ENCODE data around the gene INTS1.

Gene INTS1

GRCh38 chr7:1442355-1443124, 61.6 kb downstream of the INTS1 start:
- Histone ChIP-seq H3K9ac (ENCODE audit: low read length) (no peak overlapping the region), H3K18ac (ENCODE audit: low read length) (no peak overlapping the region), H2AK5ac (ENCODE audit: low read length) (no peak overlapping the region), H3K4me2 (ENCODE audit: low read length) (no peak overlapping the region), H3K23ac (ENCODE audit: low read length) (no peak overlapping the region), H3K79me2 (ENCODE audit: control insufficient read depth, insufficient read depth, low read length) (no peaks in the 10 kb centered on the region), H4K8ac (ENCODE audit: low read depth, low read length) (no peak overlapping the region), H3K27me3 (ENCODE audit: insufficient read depth, low read length, poor library complexity) (no peaks in the 10 kb centered on the region), H4K5ac (ENCODE audit: low read length) (no peak overlapping the region), H3K56ac (ENCODE audit: low read length) (no peak overlapping the region), H3K79me1 (ENCODE audit: low read length) (no peaks in the 10 kb centered on the region), H3K4me1 (ENCODE audit: control insufficient read depth, low read depth, low read length) (no peaks in the 10 kb centered on the region), H3K4ac (ENCODE audit: low read depth, low read length) (no peak overlapping the region), H3K27ac (ENCODE audit: low read depth, low read length) (no peak overlapping the region), H3K4me3 (ENCODE audit: low read length) (no peak overlapping the region), H3K36me3 (ENCODE audit: control insufficient read depth, insufficient read depth, low read length) (no peaks in the 10 kb centered on the region), H2BK5ac (ENCODE audit: low read length) (no peak overlapping the region), H2BK15ac (replicated peaks; ENCODE audit: low read depth) (no peak overlapping the region), H2BK120ac (ENCODE audit: low read depth, low read length) (no peak overlapping the region)
- DNase-seq: no peak
- no CpG with 5 or more reads among the region's 20 CpGs for WGBS (ENCODE audit: extremely low coverage, insufficient coverage, low lambda C conversion rate)

- Histone ChIP-seq H3K56ac (ENCODE audit: low read length) (no peak overlapping the region), H2AK5ac (ENCODE audit: low read length) (no peak overlapping the region), H3K79me2 (ENCODE audit: control insufficient read depth, insufficient read depth, low read length) (no peaks in the 10 kb centered on the region), H2BK5ac (ENCODE audit: low read length) (no peak overlapping the region), H3K4me2 (ENCODE audit: low read length) (no peak overlapping the region), H3K79me1 (ENCODE audit: low read length) (no peaks in the 10 kb centered on the region), H3K23ac (ENCODE audit: low read length) (no peak overlapping the region), H3K27ac (ENCODE audit: low read depth, low read length) (no peak overlapping the region), H2BK15ac (replicated peaks; ENCODE audit: low read depth) (no peak overlapping the region), H3K4me1 (ENCODE audit: control insufficient read depth, low read depth, low read length) (no peaks in the 10 kb centered on the region), H3K18ac (ENCODE audit: low read length) (no peak overlapping the region), H3K4ac (ENCODE audit: low read depth, low read length) (no peak overlapping the region), H3K9ac (ENCODE audit: low read length) (no peak overlapping the region), H3K27me3 (ENCODE audit: insufficient read depth, low read length, poor library complexity) (no peaks in the 10 kb centered on the region), H3K4me3 (ENCODE audit: low read length) (no peak overlapping the region), H4K5ac (ENCODE audit: low read length) (no peak overlapping the region), H2BK120ac (ENCODE audit: low read depth, low read length) (no peak overlapping the region), H4K8ac (ENCODE audit: low read depth, low read length) (no peak overlapping the region), H3K36me3 (ENCODE audit: control insufficient read depth, insufficient read depth, low read length) (no peaks in the 10 kb centered on the region)
- WGBS (ENCODE audit: extremely low coverage, insufficient coverage, low lambda C conversion rate): no CpG with 5 or more reads among the region's 41 CpGs
- DNase-seq: no peak
These were observed 62.4 kb downstream of the INTS1 start for GRCh38 chr7:1441615-1442354.

- Histone ChIP-seq H3K36me3 (ENCODE audit: control insufficient read depth, insufficient read depth, low read length) (no peaks in the 10 kb centered on the region), H3K4me1 (ENCODE audit: control insufficient read depth, low read depth, low read length) (no peaks in the 10 kb centered on the region), H3K18ac (ENCODE audit: low read length) (no peak overlapping the region), H3K23ac (ENCODE audit: low read length) (no peak overlapping the region), H3K56ac (ENCODE audit: low read length) (no peak overlapping the region), H3K79me2 (ENCODE audit: control insufficient read depth, insufficient read depth, low read length) (no peaks in the 10 kb centered on the region), H3K4me3 (ENCODE audit: low read length) (no peak overlapping the region), H4K8ac (ENCODE audit: low read depth, low read length) (no peak overlapping the region), H3K27ac (ENCODE audit: low read depth, low read length) (no peak overlapping the region), H3K27me3 (ENCODE audit: insufficient read depth, low read length, poor library complexity) (no peaks in the 10 kb centered on the region), H2BK15ac (replicated peaks; ENCODE audit: low read depth) (no peak overlapping the region), H2AK5ac (ENCODE audit: low read length) (no peak overlapping the region), H3K79me1 (ENCODE audit: low read length) (no peaks in the 10 kb centered on the region), H2BK5ac (ENCODE audit: low read length) (no peak overlapping the region), H3K9ac (ENCODE audit: low read length) (no peak overlapping the region), H2BK120ac (ENCODE audit: low read depth, low read length) (no peak overlapping the region), H3K4ac (ENCODE audit: low read depth, low read length) (no peak overlapping the region), H4K5ac (ENCODE audit: low read length) (no peak overlapping the region), H3K4me2 (ENCODE audit: low read length) (no peak overlapping the region)
- DNase-seq: no peak
- no CpG with 5 or more reads among the region's 10 CpGs for WGBS (ENCODE audit: extremely low coverage, insufficient coverage, low lambda C conversion rate)
These were observed 63.6 kb downstream of the INTS1 start for GRCh38 chr7:1440620-1441019.

GRCh38 chr7:1439373-1440363, 64.5 kb downstream of the INTS1 start:
- Histone ChIP-seq H2AK5ac (ENCODE audit: low read length) (no peak overlapping the region), H3K4me2 (ENCODE audit: low read length) (no peak overlapping the region), H3K4ac (ENCODE audit: low read depth, low read length) (no peak overlapping the region), H4K5ac (ENCODE audit: low read length) (no peak overlapping the region), H2BK5ac (ENCODE audit: low read length) (no peak overlapping the region), H3K79me1 (ENCODE audit: low read length) (no peaks in the 10 kb centered on the region), H2BK120ac (ENCODE audit: low read depth, low read length) (no peak overlapping the region), H3K23ac (ENCODE audit: low read length) (no peak overlapping the region), H3K56ac (ENCODE audit: low read length) (no peak overlapping the region), H3K27me3 (ENCODE audit: insufficient read depth, low read length, poor library complexity) (no peaks in the 10 kb centered on the region), H4K8ac (ENCODE audit: low read depth, low read length) (no peak overlapping the region), H3K9ac (ENCODE audit: low read length) (no peak overlapping the region), H3K36me3 (ENCODE audit: control insufficient read depth, insufficient read depth, low read length) (no peaks in the 10 kb centered on the region), H3K18ac (ENCODE audit: low read length) (no peak overlapping the region), H3K4me1 (ENCODE audit: control insufficient read depth, low read depth, low read length) (no peaks in the 10 kb centered on the region), H3K79me2 (ENCODE audit: control insufficient read depth, insufficient read depth, low read length) (no peaks in the 10 kb centered on the region), H2BK15ac (replicated peaks; ENCODE audit: low read depth) (no peak overlapping the region), H3K27ac (ENCODE audit: low read depth, low read length) (no peak overlapping the region), H3K4me3 (ENCODE audit: low read length) (no peak overlapping the region)
- no peak for DNase-seq
- whole genome bisulfite sequencing (ENCODE audit: extremely low coverage, insufficient coverage, low lambda C conversion rate): no CpG with 5 or more reads among the region's 31 CpGs

GRCh38 chr7:1438821-1439220, 65.4 kb downstream of the INTS1 start:
- H3K56ac ChIP-seq (ENCODE audit: low read length): no peak overlapping the region
- H2BK15ac ChIP-seq (replicated peaks; ENCODE audit: low read depth): no peak overlapping the region
- H3K4me3 ChIP-seq (ENCODE audit: low read length): no peak overlapping the region
- H3K4me2 ChIP-seq (ENCODE audit: low read length): no peak overlapping the region
- no peak overlapping the region for H4K5ac ChIP-seq (ENCODE audit: low read length)
- H3K79me1 ChIP-seq (ENCODE audit: low read length): no peaks in the 10 kb centered on the region
- WGBS (ENCODE audit: extremely low coverage, insufficient coverage, low lambda C conversion rate): no CpG with 5 or more reads among the region's 15 CpGs
- no peak overlapping the region for H2BK120ac ChIP-seq (ENCODE audit: low read depth, low read length)
- no peak overlapping the region for H3K9ac ChIP-seq (ENCODE audit: low read length)
- H3K4ac ChIP-seq (ENCODE audit: low read depth, low read length): no peak overlapping the region
- no peaks in the 10 kb centered on the region for H3K4me1 ChIP-seq (ENCODE audit: control insufficient read depth, low read depth, low read length)
- no peak overlapping the region for H2BK5ac ChIP-seq (ENCODE audit: low read length)
- no peaks in the 10 kb centered on the region for H3K36me3 ChIP-seq (ENCODE audit: control insufficient read depth, insufficient read depth, low read length)
- H3K18ac ChIP-seq (ENCODE audit: low read length): no peak overlapping the region
- no peaks in the 10 kb centered on the region for H3K27me3 ChIP-seq (ENCODE audit: insufficient read depth, low read length, poor library complexity)
- no peak overlapping the region for H3K23ac ChIP-seq (ENCODE audit: low read length)
- H4K8ac ChIP-seq (ENCODE audit: low read depth, low read length): no peak overlapping the region
- no peak for DNase-seq
- H2AK5ac ChIP-seq (ENCODE audit: low read length): no peak overlapping the region
- H3K79me2 ChIP-seq (ENCODE audit: control insufficient read depth, insufficient read depth, low read length): no peaks in the 10 kb centered on the region
- no peak overlapping the region for H3K27ac ChIP-seq (ENCODE audit: low read depth, low read length)
